Measurements from ENCODE around the gene COX5A.

GRCh38 chr15:74907163-74907870, 30.6 kb downstream of the COX5A start:
- TF ChIP-seq CTCF (conservative IDR thresholded peaks at IDR 0.05; ENCODE audit: low read depth in 2 of 2) (no peak), EZH2 (IDR thresholded peaks at IDR 0.05; ENCODE audit: low read depth, unreplicated experiment) (no peak), EZH2phosphoT487 (IDR thresholded peaks at IDR 0.05; ENCODE audit: unreplicated experiment) (no peak), POLR2AphosphoS5 (IDR thresholded peaks at IDR 0.05; ENCODE audit: low read depth) (no peak), JUNB (IDR thresholded peaks at IDR 0.05; ENCODE audit: unreplicated experiment) (no peak), CREB1 (CRISPR knock-in tag; IDR thresholded peaks at IDR 0.05; ENCODE audit: low read depth) (no peak), REST (IDR thresholded peaks at IDR 0.05; ENCODE audit: unreplicated experiment) (no peak), ZNF114 (CRISPR knock-in tag; IDR thresholded peaks at IDR 0.05) (no peak), ZNF331 (CRISPR knock-in tag; IDR thresholded peaks at IDR 0.05; ENCODE audit: low read depth) (no peak), STAT1 (IDR thresholded peaks at IDR 0.05; ENCODE audit: unreplicated experiment) (no peak), NANOG (IDR thresholded peaks at IDR 0.05; ENCODE audit: borderline replicate concordance) (no peak), ETS1 (IDR thresholded peaks at IDR 0.05) (no peak), ZNF462 (CRISPR knock-in tag; IDR thresholded peaks at IDR 0.05) (no peak)
